Measurements from ENCODE around the gene CFAP73. TPM values are rescaled to one million over a fixed set of nuclear protein-coding genes. Genes with fewer than 3 reads are reported as not detected.
A peak's percentile ranks its signal among the peaks of the same experiment; 100 is the strongest.
"Not testable (repeated sequence)": the region's sequence is repeated elsewhere in the genome, so short reads cannot be mapped to it uniquely, and the experiment has no call there.

Gene CFAP73
- not detected for total RNA-seq (ENCODE audit: insufficient read depth, low replicate concordance)

GRCh38 chr12:113149361-113150150 lies at the start of gene CFAP73:
Gene CFAP73, plus strand, starts transcription at chr12:113149724. Its CDS starts 134 bp downstream, at chr12:113149858.
- DNase-seq (ENCODE audit: low spot score) = peak; percentile 67

GRCh38 chr12:113099764-113100163 lies 49.8 kb upstream of the CFAP73 start:
- no peak for DNase-seq (ENCODE audit: low spot score)

- no peak for DNase-seq (ENCODE audit: low spot score)
These were observed 47.8 kb upstream of the CFAP73 start for GRCh38 chr12:113101751-113102150.

DNA sequence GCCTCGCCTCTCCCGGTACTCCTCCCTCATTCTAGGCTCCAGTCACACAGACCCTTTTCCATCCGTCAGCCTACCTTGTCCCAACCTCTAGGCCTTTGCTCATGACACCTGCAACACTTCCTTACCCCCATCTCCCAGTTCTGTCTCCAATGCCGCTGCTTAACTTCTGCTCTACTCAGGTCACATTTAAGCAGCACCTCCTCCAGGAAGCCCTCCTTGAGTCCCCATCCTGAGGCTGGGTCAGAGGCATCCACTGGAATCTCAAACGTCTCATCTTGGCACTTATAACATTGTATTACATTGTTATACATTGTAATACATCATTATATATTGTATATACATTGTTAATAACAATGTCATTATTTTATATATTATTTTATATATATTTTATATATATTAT lies 46.7 kb upstream of the CFAP73 start:
- no peak for DNase-seq (ENCODE audit: low spot score)

GRCh38 chr12:113103756-113104450 lies 45.6 kb upstream of the CFAP73 start:
- no peak for DNase-seq (ENCODE audit: low spot score)

GRCh38 chr12:113104953-113105510 lies 44.5 kb upstream of the CFAP73 start:
- no peak for DNase-seq (ENCODE audit: low spot score)

DNA sequence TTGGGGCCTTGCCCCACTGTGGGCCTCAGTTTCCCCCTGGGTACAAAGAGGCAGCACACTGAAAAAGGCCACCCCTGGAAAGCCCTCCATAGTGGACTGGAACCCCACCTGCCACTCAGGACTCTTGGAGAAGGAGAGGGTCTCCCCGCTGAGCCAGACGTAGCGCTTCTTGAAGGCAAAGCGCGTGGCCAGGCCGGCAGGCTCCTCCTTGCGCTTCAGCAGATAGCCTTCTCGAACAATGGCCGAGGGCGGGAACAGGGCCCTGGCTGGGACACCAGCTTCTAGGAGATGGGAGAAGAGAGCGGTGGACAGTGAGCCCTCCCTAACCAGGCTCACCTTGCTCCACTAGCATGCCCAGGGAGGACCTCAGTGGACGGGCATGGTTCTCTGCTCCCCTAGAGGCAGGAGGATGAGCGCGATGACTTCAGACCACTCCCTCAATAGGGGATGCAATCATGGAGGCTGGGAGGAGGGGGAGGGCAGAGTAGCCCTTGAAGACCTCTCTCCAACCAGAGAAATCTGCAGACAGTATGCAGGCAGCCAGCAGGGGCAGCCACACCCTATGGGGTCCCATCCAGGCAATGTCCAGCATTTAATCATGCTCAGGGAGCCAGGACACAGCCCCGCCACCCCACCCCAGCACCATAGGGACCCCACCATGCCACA lies 43.8 kb upstream of the CFAP73 start:
- no peak for DNase-seq (ENCODE audit: low spot score)

DNA sequence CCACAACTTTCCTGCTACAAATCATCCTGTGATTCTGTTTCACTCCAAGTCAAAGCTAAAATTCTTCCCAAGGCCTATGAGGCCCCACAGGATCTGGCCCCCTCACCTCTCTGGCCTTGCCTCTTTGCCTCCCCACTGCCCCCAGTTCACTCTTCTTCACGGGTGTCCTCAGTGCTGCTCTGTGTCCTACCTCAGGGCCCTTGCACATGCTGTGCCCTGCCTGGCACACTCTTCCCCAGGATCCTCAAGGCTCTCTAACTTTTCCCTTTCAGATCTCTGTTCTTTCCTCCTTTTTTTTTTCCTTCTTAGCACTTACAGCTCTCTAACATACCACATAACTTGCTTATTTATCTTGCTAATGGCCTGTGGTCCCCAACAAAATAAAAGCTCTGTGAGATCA lies 43.2 kb upstream of the CFAP73 start:
- DNase-seq (ENCODE audit: low spot score) = no peak

DNA sequence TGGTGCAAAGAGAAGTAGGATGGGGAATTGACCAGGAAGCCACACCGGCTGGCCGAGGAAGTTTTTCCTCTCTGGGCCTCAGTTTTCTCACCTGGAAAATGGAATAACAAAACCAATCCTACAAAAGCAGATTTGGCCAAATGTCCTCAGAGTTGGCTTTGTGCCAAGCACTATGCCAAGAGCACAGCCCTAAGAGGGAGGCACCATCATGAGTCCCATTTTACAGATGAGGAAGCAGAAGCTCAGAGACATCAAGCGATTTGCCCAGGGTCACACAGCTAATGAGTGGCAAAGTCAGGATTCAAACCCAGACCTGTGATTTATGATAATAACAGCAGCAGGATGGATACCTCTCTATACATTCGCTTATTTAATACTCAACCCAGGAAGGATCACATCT lies 41.2 kb upstream of the CFAP73 start:
- no peak for DNase-seq (ENCODE audit: low spot score)

DNA sequence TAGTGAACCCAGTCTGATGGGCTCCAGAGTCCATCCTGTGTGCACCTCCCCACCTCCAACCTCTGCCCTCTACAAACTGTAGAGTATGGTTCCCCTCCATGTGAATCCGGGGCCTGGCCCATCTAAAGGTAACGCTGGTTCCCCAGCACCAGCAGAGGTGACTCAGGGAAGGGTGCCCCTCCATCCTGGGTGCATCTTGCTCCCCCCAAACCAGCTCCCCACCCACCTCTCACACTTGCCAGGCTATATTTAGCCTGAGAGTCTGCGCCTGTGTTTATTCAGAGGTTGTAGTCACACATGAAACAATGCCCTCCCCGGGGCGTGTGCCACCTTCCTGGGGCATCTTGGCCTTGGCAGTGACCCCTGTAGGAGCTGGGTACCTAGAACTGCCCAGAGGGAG lies 40.2 kb upstream of the CFAP73 start:
- DNase-seq (ENCODE audit: low spot score) = no peak

DNA sequence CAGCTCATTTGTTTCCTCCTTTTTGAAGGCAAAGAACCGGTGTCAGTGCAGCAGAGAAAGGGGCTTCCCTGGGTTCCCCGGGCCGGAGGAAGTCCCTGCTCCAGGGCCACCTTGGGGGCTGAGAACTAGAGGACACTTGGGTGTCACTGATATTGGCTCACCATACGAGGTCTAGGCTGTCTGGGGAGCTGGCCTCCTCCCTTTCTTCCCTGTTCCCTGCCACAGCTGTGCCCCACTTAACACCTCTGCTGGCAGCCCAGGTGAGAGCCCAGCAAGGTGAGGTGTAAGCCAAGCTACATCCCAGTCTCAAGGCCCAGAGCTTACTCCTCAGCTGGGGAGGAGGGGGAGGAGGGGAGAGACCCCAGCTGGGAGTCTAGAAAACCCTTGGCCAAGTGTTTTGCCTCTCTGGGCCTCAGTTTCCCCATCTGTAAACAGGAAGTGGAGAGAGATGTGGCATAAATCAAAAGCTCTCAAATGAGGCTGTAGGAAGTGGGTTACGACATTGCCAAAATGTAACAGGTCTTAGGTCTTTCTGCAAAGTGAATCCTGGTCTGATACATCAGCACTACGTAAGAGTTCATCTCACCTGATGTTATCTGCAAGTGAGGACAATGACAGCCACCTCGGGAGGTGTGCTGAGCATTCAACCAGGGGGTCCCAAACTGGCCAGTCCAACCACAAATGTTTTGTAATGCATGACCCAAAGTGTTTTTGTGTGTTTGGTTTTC lies 39.5 kb upstream of the CFAP73 start:
- no peak for DNase-seq (ENCODE audit: low spot score)

DNA sequence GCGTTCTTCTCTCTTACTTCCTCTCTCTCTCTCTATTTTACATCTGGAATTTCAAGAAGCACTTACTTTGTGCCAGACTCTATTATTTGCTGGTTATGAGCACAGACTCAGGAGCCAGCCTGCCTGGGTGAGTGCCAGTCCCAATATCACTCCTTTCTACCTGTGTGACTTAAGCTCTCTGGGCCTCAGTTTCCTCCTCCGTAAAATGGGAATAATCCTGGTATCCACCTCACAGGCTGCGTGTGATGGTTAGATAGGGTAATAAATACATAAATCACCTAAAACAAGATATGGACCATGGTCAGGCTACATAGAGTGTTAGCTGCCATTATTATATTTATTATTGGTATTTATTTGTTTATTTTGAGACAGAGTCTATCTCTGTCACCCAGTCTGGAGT lies 38.3 kb upstream of the CFAP73 start:
- no peak for DNase-seq (ENCODE audit: low spot score)

- DNase-seq (ENCODE audit: low spot score) = no peak
These were observed 37.3 kb upstream of the CFAP73 start for GRCh38 chr12:113112043-113112899.

DNA sequence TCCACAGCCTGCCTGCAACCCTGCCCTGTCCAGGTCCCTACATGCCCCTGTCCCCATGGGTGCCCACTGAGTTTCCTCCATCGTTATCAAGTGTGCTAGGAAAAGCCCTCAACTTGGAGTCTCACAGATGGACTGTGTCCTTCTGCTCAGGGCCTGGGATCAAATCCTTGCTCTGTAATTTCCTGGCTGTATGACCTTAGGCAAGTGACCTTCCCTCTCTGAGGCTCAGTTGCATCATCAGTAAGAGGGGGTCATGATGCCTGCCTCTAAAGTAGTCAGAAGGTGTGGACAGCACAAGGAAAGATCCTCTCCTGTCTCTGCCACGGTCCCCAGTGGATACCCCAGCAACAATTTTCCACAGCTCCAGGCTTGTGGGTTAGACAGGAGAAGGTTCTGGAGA lies 36.1 kb upstream of the CFAP73 start:
- DNase-seq (ENCODE audit: low spot score) = no peak

GRCh38 chr12:113114447-113115178 lies 34.9 kb upstream of the CFAP73 start:
- DNase-seq (ENCODE audit: low spot score) = no peak

GRCh38 chr12:113115455-113116126 lies 33.9 kb upstream of the CFAP73 start:
- DNase-seq (ENCODE audit: low spot score) = no peak

- no peak for DNase-seq (ENCODE audit: low spot score)
These were observed 32.6 kb upstream of the CFAP73 start for GRCh38 chr12:113116875-113117274.

DNA sequence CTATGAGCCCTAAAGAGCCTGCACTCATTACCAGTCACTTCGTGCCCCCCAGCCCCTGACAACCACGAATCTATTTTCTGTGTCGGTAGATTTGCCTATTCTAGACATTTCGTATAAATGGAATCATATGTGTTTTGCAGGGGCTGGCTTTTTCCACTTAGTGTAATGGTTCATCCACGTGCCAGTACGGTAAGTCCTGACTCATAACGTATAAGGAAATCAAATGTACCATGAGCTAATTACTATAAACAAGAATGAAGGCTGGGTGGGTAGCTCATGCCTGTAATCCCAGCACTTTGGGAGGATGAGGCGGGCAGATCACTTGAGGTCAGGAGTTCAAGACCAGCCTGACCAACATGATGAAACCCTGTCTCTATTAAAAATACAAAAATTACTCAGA lies 31.8 kb upstream of the CFAP73 start:
- not testable (repeated sequence) for DNase-seq (ENCODE audit: low spot score)

- DNase-seq (ENCODE audit: low spot score) = no peak
These were observed 31.4 kb upstream of the CFAP73 start for GRCh38 chr12:113118142-113118541.

All from umbilical cord (tissue), 2 donors.